NK-92 (cell line): Measurements from ENCODE around the gene DENND2D.
"Not testable (repeated sequence)": the region's sequence is repeated elsewhere in the genome, so short reads cannot be mapped to it uniquely, and the experiment has no call there.

Experiments used
- DNase-seq: peaks from one replicate; lab custom pipeline; 2025; ENCODE audit not compliant: unreplicated experiment; lab: John Stamatoyannopoulos, UW

Gene DENND2D

DNA sequence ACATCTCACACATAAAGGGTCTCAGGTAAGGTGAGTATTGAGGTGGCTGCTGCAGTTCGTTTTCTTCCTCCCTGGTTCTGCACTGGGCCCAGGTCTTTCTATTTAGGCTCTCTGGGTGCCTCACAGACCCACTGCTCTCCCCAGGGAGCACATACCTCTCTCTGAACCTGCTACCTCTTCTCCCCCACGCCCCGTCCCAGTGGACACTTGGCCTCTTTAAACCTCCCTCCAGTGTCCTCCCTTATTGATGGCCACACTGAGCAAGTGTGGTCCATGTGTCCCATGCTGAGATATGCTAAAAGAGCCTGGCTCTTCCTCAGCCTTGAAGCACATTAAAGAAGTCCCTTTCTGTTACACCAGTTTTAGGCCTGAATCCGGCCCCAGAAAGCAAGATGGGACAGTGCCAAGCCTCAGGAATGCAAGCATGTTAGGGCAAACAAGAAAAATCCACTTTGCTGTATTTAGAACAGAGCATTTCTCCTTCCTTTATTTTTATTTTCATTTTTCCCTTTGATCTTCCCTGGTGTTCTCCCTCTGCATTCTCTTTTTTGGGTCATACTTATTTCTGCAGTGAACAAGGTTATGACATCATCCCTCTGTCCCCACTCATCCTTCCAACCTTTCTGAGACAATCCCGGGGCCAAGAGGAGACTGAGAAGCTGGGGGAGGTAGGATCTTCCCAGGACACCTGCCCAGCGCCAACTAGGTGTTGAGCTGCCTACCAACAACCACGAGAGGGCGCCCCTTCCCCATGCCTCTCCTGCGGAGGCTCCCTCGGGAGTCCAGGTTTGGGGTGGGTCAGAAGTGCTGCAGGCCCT, 22.1 kb upstream of the DENND2D start:
- DNase-seq: no peak

DNA sequence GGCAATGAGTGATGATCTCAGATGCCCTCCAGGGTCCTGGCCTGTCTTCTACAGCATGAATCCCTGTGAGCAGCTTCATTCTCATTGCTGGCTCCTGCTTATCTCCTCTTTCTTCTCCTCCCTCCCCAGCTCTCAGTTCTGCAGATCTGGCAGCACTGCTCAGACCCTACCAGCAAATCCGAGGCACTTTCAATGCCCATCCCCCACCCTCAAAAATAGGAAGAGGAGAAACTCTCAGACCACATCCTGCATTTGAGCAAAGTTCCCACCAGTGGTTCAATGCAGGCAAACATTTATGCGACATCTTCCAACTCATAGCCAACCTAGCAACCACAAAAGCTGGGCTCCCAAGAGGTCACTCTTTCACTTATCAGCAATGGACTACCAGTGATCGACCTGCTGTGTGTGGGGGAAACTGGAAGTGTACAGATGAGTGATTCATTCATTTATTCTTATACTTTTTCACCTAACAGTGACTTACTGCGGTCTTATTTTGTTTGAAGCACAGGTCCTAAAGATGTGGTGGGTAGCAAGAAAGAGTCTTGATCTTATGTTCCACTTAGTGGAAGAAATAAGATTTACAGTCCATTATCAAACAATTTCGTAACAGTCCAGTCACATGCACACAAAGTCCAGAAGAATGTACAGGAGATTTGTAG, 21.3 kb upstream of the DENND2D start:
- DNase-seq: no peak

GRCh38 chr1:111221276-111221632, 20.8 kb upstream of the DENND2D start:
- DNase-seq: no peak

- DNase-seq: no peak
Observed at GRCh38 chr1:111220302-111220890, 19.9 kb upstream of the DENND2D start.

GRCh38 chr1:111219557-111220286, 19.3 kb upstream of the DENND2D start:
- DNase-seq: no peak

- no peak for DNase-seq
Observed at GRCh38 chr1:111218701-111219556, 18.5 kb upstream of the DENND2D start.

DNA sequence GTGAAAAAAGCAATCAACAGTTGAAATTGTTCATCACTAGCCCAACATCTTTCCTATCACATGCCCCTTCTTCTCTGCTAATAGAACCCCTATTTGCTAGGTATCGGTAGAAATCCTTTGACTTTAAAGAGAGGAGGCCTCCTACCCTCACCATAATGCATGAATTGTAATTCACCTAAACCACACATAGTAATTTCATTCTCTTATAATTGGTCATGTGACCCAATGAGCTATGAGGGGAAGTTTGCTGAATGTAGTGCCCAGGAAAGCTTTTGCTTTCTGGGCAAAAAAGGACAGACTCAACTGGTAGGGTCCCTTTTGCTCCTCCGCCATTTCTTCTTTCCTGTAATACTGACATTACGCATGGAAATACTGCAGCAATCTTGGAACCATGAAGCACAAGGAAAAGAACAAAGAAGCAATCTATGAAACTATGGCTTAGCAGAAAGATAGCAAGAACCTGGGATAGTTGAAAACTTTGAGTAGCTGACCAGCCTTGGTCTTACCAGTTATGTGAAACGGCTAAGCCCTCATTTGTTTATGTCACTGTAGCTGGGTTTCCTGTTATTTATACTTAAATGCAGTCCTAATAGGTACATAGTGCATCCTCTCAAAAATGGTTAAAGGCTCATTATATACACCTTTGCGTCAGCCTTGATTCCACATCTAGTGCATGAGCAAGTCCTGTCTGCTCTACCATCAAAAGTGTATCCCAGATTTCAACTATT, 16.9 kb upstream of the DENND2D start:
- DNase-seq: no peak

DNA sequence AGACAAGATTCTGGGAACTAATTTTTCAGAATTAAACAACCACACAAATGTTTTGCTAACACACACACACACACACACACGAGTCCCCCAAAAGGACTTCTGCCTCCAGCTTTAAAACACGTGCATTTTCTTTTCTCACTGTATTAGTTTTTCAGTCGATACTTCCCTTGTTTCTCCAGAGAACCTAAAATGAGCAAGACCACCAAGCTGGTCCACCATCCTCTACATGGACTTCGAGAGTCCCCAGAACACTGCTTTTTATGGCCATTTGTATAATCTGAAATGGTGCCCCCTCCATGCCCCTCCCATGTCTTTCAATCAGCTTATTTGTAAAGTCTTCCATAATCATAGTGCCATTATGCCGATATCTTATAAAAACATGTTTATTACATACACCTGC, 16.3 kb upstream of the DENND2D start:
- DNase-seq: no peak

- DNase-seq: not testable (repeated sequence)
Observed at GRCh38 chr1:111215285-111215684, 14.8 kb upstream of the DENND2D start.

DNA sequence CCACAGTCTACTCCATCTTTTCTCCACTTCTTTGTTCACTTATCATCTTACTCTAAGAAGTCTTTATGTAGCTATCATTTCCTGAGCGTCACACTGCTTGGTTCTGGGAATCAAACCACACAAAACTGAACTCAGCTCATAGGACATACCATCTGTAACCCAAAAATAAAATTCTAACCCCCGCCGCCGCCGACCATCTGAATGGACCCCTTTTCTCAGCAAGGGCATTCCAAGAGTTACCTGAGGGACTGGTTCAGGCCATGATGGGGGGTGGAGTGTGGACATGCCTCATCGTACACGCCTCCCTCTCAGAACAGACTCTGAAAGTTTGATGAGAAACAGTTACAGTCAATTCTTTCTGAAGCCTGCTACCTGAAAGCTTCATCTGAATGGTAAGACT, 14.4 kb upstream of the DENND2D start:
- no peak for DNase-seq

DNA sequence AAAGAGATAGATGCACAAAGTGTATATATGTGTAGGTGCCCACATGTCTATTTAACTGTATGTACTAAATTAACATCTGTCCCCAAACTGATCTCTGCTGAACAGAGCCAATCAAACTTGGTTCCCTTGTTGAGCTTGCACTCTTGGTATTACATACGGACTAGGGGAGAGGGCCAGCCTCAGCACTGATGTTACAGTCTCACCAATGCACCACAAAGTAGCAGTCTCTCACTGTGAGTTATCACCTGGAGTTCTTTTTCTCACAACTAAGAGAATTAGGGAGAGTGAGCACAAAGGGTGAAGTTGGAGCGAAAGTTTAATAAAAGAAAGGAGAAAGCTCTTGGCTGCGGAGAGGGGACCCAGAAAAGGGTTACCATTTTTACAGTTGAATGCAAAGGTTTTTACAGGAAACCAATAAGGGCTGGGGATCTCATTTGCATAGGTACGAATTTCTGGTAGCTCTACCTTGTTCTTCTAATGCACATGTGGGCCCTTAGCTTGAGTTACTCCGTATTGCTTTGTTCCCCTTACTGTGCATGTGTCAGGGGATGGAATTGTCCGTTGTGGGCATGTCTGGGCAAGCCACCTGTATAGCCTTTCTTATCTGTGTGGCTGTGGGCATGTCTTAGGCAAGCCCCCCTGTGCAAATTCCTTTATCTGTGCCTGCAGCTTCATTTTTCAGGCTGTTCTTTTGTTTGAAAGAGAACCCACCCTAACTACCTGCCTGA, 13.8 kb upstream of the DENND2D start:
- DNase-seq: no peak

DNA sequence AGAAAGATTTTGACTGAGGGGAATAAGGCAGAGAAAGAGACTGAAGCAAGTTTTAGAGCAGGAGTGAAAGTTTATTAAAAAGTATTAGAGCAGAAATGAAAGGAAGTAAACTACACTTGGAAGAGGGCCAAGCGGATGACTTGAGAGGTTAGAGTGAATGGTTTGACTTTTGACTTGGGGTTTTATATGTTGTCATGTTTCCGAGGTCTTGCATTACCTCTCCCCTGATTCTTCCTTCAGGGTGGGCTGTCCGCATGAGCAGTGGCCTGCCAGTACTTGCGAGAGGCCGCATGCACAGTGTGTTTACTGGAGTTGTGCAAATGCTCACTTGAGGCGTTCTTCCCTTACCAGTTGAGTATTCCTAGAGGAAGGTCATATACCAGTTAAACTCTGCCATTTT, 13.0 kb upstream of the DENND2D start:
- no peak for DNase-seq

DNA sequence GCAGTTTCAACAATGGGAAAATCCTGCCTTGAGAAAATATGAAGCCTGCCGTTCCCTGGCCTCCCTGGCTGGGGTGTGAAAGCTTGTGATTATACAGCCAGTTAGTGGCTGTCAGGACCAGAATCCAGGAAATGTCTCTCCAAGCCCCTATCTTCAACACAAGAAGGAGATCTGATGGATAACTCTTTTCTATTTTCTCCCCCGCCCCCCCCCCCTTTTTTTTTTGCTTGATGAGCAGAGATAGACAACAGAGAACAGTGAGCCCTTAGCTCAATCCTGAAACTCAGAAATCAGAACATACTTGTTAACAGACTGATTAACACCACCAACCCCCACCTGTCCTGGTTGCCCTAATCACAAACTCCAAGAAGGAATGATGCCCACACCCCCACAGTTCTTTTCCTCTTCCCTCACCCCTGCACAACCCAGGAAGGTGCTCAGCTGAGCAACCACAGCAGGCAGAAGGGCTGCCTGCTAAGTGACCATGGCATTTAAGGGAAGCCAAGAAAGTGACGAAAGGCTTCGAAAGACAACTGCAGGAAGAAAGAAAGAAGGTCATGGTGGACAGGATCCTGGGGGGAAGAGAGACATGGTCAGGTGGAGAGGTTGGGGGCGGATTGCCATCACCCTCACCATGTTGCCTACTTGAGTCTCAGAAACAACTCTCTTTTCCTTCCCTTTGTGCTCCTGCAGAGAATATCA, 12.3 kb upstream of the DENND2D start:
- DNase-seq: no peak

- no peak for DNase-seq
Observed at GRCh38 chr1:111211921-111212320, 11.5 kb upstream of the DENND2D start.

GRCh38 chr1:111209622-111210021, 9.2 kb upstream of the DENND2D start:
- DNase-seq: no peak

DNA sequence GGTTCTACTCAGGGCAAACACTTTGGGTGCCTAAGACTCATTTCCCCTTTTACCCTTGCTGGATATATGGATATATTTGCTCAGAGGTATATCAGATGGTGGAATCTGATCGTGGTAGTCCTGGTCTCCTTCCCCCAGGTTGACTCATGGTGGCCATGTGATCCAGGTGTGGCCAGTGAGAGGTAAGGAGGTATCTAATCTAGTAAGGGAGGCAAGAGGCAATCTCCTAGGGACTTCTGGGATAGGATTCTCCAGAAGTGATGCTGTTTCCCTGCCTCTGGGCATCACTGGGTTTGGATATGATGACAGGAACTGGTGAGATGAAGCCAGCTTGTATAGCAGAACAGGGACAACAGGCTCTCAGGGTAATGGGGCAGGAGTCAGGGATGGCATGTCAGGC, 8.5 kb upstream of the DENND2D start:
- no peak for DNase-seq

DNA sequence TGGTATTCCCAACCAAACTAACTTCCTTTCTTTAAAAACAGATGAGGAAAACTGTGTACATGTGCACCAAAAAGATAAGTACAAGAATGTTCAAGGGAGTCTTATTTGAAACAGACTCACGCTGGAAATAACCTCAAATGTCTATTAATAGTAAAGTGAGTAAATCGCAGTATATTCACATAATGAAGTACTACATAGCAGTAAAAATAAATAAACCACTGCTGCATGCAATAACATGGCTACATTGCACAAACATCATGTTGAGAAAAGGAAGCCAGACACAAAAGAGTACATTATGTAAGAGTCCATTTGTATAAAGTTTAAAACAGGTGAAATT, 5.2 kb upstream of the DENND2D start:
- DNase-seq: no peak

- DNase-seq: no peak
Observed at GRCh38 chr1:111204983-111205713, 4.7 kb upstream of the DENND2D start.
